Keratinocyte (primary cell): ENCODE measurements around the gene RASD2. TPM values are rescaled to one million over a fixed set of nuclear protein-coding genes. Genes with fewer than 3 reads are reported as not detected.

ENCODE experiments used
- DNase-seq: peaks from one replicate; pipeline ENCODE4 v3.0.0-alpha.2; 2011; ENCODE audit warnings: low read depth, missing footprints, low spot score
- FAIRE-seq: peaks from 2 replicates; lab custom pipeline; 2011; peaks lifted over from hg19 to GRCh38; lab: Jason Lieb, UNC
- H2AFZ ChIP-seq: 2 replicates; pipeline ENCODE4 v1.6.0; 2012; ENCODE audit warnings: low read length, control low read depth, inconsistent platforms; ENCODE audit not compliant: control insufficient read depth
- H3K27ac ChIP-seq: 2 replicates; pipeline ENCODE4 v1.5.1; 2011; ENCODE audit warnings: low read length; ENCODE audit not compliant: control insufficient read depth, insufficient read depth
- H3K27me3 ChIP-seq: 3 replicates; pipeline ENCODE4 v1.6.0; 2011; ENCODE audit warnings: low read length; ENCODE audit not compliant: control insufficient read depth, insufficient read depth; ENCODE audit errors: extremely low read depth
- H3K36me3 ChIP-seq, 2 experiments: 2 replicates in 1 of 2; 3 replicates in 1 of 2; pipeline ENCODE4 v1.5.1; 2011; ENCODE audit warnings: low read length in 2 of 2, mild to moderate bottlenecking in 1 of 2; ENCODE audit not compliant: control insufficient read depth in 2 of 2, insufficient read depth in 2 of 2; ENCODE audit errors: extremely low read depth in 1 of 2
- H3K4me1 ChIP-seq: 3 replicates; pipeline ENCODE4 v1.5.1; 2011; ENCODE audit warnings: low read length; ENCODE audit not compliant: control insufficient read depth, insufficient read depth; ENCODE audit errors: extremely low read depth
- H3K4me2 ChIP-seq: 3 replicates; pipeline ENCODE4 v1.6.0; 2011; ENCODE audit warnings: low read depth, low read length; ENCODE audit not compliant: control insufficient read depth, insufficient read depth; ENCODE audit errors: extremely low read depth
- H3K4me3 ChIP-seq, 3 experiments: fragments of 200-600 bp in 1 of 3; sonication (generic) in 1 of 3; 2 replicates in 2 of 3; 3 replicates in 1 of 3; pipeline ENCODE4 v1.5.1; 2011 to 2016; ENCODE audit warnings: low read length in 3 of 3, mild to moderate bottlenecking in 3 of 3, control low read depth in 2 of 3, inconsistent platforms in 1 of 3, low read depth in 1 of 3, mixed read lengths in 1 of 3, mixed run types in 1 of 3, moderate library complexity in 1 of 3; ENCODE audit not compliant: control insufficient read depth in 2 of 3, insufficient read depth in 2 of 3; ENCODE audit errors: extremely low read depth in 1 of 3
- H3K79me2 ChIP-seq: 2 replicates; pipeline ENCODE4 v1.6.0; 2012; ENCODE audit warnings: low read length; ENCODE audit not compliant: control insufficient read depth, insufficient read depth
- H3K9ac ChIP-seq: 3 replicates; pipeline ENCODE4 v1.6.0; 2011; ENCODE audit warnings: low read length; ENCODE audit not compliant: control insufficient read depth, insufficient read depth; ENCODE audit errors: extremely low read depth
- H3K9me1 ChIP-seq: 3 replicates; pipeline ENCODE4 v1.6.0; 2011; ENCODE audit warnings: low read length; ENCODE audit not compliant: control insufficient read depth, insufficient read depth; ENCODE audit errors: extremely low read depth
- H3K9me3 ChIP-seq: 2 replicates; pipeline ENCODE4 v1.5.1; 2012; ENCODE audit warnings: low read depth, low read length; ENCODE audit not compliant: control insufficient read depth
- H4K20me1 ChIP-seq: 3 replicates; pipeline ENCODE4 v1.6.0; 2011; ENCODE audit warnings: low read length; ENCODE audit not compliant: control insufficient read depth, insufficient read depth; ENCODE audit errors: extremely low read depth
- EZH2 ChIP-seq: IDR thresholded peaks from one replicate; pipeline ENCODE4 v1.6.1; 2012; ENCODE audit warnings: inconsistent platforms, mild to moderate bottlenecking, low read length, moderate library complexity
- dilution Hi-C: fragments of 300-500 bp; cut with MboI; formaldehyde crosslinking; loops from one replicate; pipeline ENCODE4 v1.7.0; 2020; ENCODE audit warnings: low sequenced_read_pairs; ENCODE audit not compliant: extremely low pct_ligation_motif_present
- polyA plus RNA-seq, 5 experiments: library from polyadenylated mRNA; depleted of rRNA in 3 of 5; stranded (reverse) in 3 of 5; stranded (forward) in 1 of 5; unstranded in 1 of 5; fragments of >200 nt; gene quantifications; 1 replicate in 1 of 5; 2 replicates in 3 of 5; 3 replicates in 1 of 5; pipeline versions ENCODE4 v1.2.1 to v1.2.3, GENCODE V29; 2011 to 2012; ENCODE audit warnings: missing spikeins in 2 of 5, low read depth in 1 of 5, low replicate concordance in 1 of 5
- TF ChIP-seq, protein P1 (sequence below), 3 experiments: IDR thresholded peaks in 1 of 3; conservative IDR thresholded peaks in 1 of 3; optimal IDR thresholded peaks in 1 of 3; 2 replicates in 2 of 3; 3 replicates in 1 of 3; pipeline versions ENCODE3 to v1.5.1; 2011; ENCODE audit warnings: low read length in 3 of 3, mild to moderate bottlenecking in 3 of 3, moderate library complexity in 2 of 3, control low read depth in 1 of 3, inconsistent platforms in 1 of 3; ENCODE audit not compliant: insufficient read depth in 2 of 3; ENCODE audit errors: extremely low read depth in 1 of 3

Gene RASD2
- polyA plus RNA-seq, 1 donor (not counting 4 experiments of a cell fraction or from before 2014, with no cell fraction given): 0.03 TPM

- Histone ChIP-seq H3K9me1 (no peaks in the 10 kb centered on the region), H3K36me3 (no peaks in the 10 kb centered on the region), H3K27ac (no peak overlapping the region), H3K79me2 (no peaks in the 10 kb centered on the region), H3K4me2 (no peak overlapping the region), H4K20me1 (no peaks in the 10 kb centered on the region), H3K4me3 (no peak overlapping the region), H3K4me1 (no peaks in the 10 kb centered on the region), H3K9me3 (no peaks in the 10 kb centered on the region), H3K27me3 (peaks cover 4% of the 10 kb centered on the region), H2AFZ (no peak overlapping the region), H3K9ac (no peak overlapping the region)
- no peak for TF ChIP-seq EZH2
- TF ChIP-seq, protein P1, sequence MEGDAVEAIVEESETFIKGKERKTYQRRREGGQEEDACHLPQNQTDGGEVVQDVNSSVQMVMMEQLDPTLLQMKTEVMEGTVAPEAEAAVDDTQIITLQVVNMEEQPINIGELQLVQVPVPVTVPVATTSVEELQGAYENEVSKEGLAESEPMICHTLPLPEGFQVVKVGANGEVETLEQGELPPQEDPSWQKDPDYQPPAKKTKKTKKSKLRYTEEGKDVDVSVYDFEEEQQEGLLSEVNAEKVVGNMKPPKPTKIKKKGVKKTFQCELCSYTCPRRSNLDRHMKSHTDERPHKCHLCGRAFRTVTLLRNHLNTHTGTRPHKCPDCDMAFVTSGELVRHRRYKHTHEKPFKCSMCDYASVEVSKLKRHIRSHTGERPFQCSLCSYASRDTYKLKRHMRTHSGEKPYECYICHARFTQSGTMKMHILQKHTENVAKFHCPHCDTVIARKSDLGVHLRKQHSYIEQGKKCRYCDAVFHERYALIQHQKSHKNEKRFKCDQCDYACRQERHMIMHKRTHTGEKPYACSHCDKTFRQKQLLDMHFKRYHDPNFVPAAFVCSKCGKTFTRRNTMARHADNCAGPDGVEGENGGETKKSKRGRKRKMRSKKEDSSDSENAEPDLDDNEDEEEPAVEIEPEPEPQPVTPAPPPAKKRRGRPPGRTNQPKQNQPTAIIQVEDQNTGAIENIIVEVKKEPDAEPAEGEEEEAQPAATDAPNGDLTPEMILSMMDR (optimal IDR thresholded peaks at IDR 0.05 in 1 of 3, IDR thresholded peaks at IDR 0.05 in 1 of 3, conservative IDR thresholded peaks at IDR 0.05 in 1 of 3; ENCODE audit: extremely low read depth in 1 of 3, insufficient read depth in 2 of 3, low read length in 3 of 3): no peak
- dilution Hi-C loops: no loop called here
- DNase-seq: no peak
- no peak for FAIRE-seq
These were observed 34.6 kb downstream of the RASD2 start for GRCh38 chr22:35575116-35575748.

- H3K4me3 ChIP-seq: no peak overlapping the region
- no peak overlapping the region for H3K9ac ChIP-seq
- DNase-seq (no peak), FAIRE-seq (no peak)
- no peak overlapping the region for H3K4me2 ChIP-seq
- no peaks in the 10 kb centered on the region for H3K79me2 ChIP-seq
- dilution Hi-C loops: no loop called here
- no peaks in the 10 kb centered on the region for H3K36me3 ChIP-seq
- no peak overlapping the region for H3K27ac ChIP-seq
- no peaks in the 10 kb centered on the region for H3K4me1 ChIP-seq
- H3K9me3 ChIP-seq: no peaks in the 10 kb centered on the region
- H2AFZ ChIP-seq: no peak overlapping the region
- no peaks in the 10 kb centered on the region for H4K20me1 ChIP-seq
- H3K27me3 ChIP-seq: peaks cover 4% of the 10 kb centered on the region
- no peaks in the 10 kb centered on the region for H3K9me1 ChIP-seq
- TF ChIP-seq, protein P1 (optimal IDR thresholded peaks at IDR 0.05 in 1 of 3, IDR thresholded peaks at IDR 0.05 in 1 of 3, conservative IDR thresholded peaks at IDR 0.05 in 1 of 3; ENCODE audit: extremely low read depth in 1 of 3, insufficient read depth in 2 of 3, low read length in 3 of 3): no peak
- TF ChIP-seq EZH2: no peak
These were observed 36.0 kb downstream of the RASD2 start for GRCh38 chr22:35576671-35577070.
